Non-pigmented ciliary epithelial cell (primary cell): ENCODE measurements around the gene ZBTB4.

ENCODE experiments used
- DNase-seq: peaks from one replicate; pipeline ENCODE4 v3.0.0-alpha.2; 2010; ENCODE audit warnings: low read depth

ZBTB4 gene

GRCh38 chr17:7419819-7420610 is 59.4 kb downstream of the ZBTB4 start, which contains the start of gene SPEM1:
SPEM1 (plus strand) TSS chr17:7420324; CDS start chr17:7420385, 61 bp downstream.
- no peak for DNase-seq

DNA sequence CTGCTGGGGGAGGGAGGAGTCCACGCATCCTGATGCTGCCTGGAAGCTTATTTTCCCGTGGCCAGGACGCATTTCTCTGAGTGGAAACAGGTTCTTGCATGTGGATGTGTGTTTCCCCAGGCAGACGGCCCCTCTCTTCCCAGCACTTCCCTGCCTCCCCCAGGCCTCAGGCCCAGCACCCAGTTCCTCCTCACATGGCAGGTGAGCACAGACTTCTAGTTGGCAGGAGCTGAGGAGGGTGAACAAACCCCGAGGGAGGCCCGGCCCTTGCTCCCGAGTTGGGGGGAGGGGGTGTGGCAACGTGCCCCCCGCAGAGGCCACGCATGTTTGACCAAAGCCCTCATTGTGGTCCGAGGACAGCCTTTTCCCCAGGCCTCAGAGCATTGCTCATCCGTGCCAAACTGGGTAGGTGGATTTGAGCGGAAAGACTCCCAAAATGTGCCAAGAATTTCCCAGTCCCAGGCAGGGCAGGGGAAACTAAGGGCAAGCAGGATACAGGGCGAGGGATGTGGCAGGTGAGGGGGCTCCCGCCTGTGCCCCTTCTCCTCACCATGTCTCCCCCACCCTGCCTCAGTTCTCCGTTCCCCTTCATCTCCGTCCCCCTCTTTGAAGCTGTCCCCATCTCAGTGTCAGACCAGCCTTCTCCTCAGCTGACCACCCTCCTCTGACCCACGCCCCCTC is 60.8 kb downstream of the ZBTB4 start:
- no peak for DNase-seq

- DNase-seq, result no peak
Measured at GRCh38 chr17:7417056-7417655, 62.3 kb downstream of the ZBTB4 start.

- DNase-seq, result no peak
Measured at GRCh38 chr17:7416323-7416722, 63.1 kb downstream of the ZBTB4 start.

- DNase-seq, result no peak
Measured at GRCh38 chr17:7415784-7416183, 63.6 kb downstream of the ZBTB4 start.

- DNase-seq, result no peak
Measured at GRCh38 chr17:7414837-7415236, 64.6 kb downstream of the ZBTB4 start.

DNA sequence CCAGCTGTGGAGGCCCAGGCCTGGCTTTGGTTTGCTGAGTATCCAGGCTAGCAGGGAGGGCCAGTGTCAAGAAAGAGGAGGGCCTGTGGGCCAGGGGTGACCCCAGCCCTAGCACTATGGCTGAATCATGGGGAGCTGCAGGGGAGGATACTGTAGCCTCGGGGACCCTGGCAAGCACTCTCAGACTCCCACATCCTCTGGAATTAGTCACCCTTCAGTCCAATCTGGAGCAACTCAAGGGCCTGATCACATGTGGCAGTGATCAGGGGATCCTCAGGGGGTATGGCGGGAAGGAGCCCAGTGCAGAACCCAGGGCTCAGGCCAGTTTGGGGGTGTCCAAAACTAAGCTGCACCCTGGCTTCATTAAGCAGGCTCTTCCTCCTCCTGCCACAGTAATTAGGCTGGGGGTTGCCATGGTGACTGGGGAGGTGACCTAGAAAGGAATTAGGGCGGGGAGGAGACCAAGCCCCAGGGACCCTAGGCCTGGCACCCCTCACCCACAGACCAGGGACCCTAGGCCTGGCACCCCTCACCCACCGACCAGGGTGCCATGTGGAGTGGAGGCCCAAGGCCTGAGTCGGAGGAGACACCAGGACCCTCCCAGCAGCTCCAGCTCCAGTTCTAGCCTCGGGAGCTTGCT is 66.0 kb downstream of the ZBTB4 start:
- no peak for DNase-seq

DNA sequence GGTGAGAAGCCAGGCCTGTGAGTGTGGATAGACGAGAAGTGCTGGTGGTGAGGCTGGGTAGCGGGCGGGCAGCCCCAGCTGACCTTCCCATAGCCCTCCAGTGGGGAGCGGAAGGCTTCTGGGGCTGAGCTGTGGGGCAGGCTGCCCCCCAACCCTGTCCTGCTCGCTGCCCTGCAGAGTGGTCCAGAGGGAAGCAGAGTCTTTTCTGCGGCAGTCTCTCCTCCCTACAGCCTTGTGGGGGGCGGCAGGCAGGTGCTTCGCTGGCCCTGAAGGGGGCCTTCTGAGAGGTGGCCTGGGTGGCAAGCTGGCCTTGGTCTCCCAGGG is 68.0 kb downstream of the ZBTB4 start:
- DNase-seq, result no peak

DNA sequence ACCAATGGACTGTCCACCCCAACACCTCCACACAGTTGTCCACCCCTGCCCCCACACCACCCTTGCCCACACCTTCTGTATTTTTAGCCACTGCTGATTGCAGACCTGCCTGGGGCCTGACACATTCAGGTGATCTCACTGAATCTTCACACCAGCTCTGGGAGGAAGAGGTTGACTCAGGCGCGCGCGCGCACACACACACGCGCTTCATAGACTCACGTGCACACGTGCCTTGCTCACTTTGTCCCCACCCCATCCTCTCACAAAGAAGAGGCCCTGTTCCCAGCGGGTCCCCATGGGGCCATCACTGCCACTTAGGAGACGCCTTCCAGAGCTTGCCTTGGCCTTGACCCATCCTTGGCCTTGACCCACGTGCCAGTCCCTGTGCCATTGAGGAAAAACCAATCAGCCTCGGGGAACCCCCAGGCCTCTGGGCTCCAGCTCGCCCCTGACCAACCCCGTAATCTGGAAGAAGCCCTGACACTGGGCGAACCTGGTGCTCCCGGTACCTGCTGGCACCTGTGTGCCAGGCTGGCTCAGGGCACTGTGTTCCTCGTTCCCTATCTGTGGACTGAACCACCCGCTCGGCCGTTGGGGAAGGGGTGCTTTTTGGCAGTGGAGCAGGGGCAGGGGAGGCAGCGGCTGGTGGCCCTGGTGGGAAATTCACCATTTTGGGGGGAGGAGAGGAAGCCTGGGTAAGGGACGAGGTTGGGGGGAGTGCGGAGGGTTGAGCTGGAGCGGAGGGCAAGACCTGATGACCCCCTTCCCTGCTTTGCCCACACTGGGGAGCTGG is 68.6 kb downstream of the ZBTB4 start:
- DNase-seq, result no peak

DNA sequence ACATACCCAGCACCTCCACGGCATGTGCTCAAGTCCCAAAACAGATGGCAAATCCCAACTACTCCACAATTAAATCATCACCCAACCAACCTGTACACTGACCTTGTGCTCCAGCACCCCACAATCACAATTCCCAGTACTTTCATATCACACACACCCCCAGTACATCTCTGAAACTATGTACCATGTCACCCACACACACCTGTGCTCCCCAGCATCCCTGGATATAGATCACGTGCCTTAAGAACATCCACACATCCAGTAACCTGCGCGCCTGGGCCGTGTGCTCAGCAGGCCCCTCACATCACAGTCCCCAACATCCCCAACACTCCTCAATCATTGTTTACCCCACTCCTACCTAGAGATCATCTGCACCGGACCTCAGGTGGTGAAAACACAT is 69.7 kb downstream of the ZBTB4 start:
- DNase-seq, result no peak
